Measurements from ENCODE around the gene SLC25A52.
"Not testable (repeated sequence)": the region's sequence is repeated elsewhere in the genome, so short reads cannot be mapped to it uniquely, and the experiment has no call there.

SLC25A52 gene

GRCh38 chr18:31741097-31741735 lies 19.5 kb downstream of the SLC25A52 start:
- H3K4me3 ChIP-seq (ENCODE audit: low read depth, low read length), result no peak overlapping the region

- H3K4me3 ChIP-seq (ENCODE audit: low read depth, low read length), result no peak overlapping the region
Measured at GRCh38 chr18:31740180-31740579, 20.5 kb downstream of the SLC25A52 start.

- H3K4me3 ChIP-seq (ENCODE audit: low read depth, low read length), result no peak overlapping the region
Measured at GRCh38 chr18:31739651-31740050, 21.0 kb downstream of the SLC25A52 start.

- H3K4me3 ChIP-seq (ENCODE audit: low read depth, low read length), result no peak overlapping the region
Measured at GRCh38 chr18:31738460-31739407, 21.9 kb downstream of the SLC25A52 start.

- no peak overlapping the region for H3K4me3 ChIP-seq (ENCODE audit: low read depth, low read length)
Measured at GRCh38 chr18:31736630-31737029, 24.1 kb downstream of the SLC25A52 start.

GRCh38 chr18:31731628-31732027 lies 29.1 kb downstream of the SLC25A52 start:
- H3K4me3 ChIP-seq (ENCODE audit: low read depth, low read length), result no peak overlapping the region

- H3K4me3 ChIP-seq (ENCODE audit: low read depth, low read length), result not testable (repeated sequence)
Measured at GRCh38 chr18:31729196-31729595, 31.5 kb downstream of the SLC25A52 start.

GRCh38 chr18:31723990-31724711 lies 36.5 kb downstream of the SLC25A52 start:
- no peak overlapping the region for H3K4me3 ChIP-seq (ENCODE audit: low read depth, low read length)

GRCh38 chr18:31723639-31723989 lies 37.1 kb downstream of the SLC25A52 start:
- H3K4me3 ChIP-seq (ENCODE audit: low read depth, low read length), result no peak overlapping the region

- H3K4me3 ChIP-seq (ENCODE audit: low read depth, low read length), result no peak overlapping the region
Measured at GRCh38 chr18:31722369-31722957, 38.2 kb downstream of the SLC25A52 start.

GRCh38 chr18:31721601-31722000 lies 39.1 kb downstream of the SLC25A52 start:
- no peak overlapping the region for H3K4me3 ChIP-seq (ENCODE audit: low read depth, low read length)

- H3K4me3 ChIP-seq (ENCODE audit: low read depth, low read length), result no peak overlapping the region
Measured at GRCh38 chr18:31720867-31721266, 39.8 kb downstream of the SLC25A52 start.

- no peak overlapping the region for H3K4me3 ChIP-seq (ENCODE audit: low read depth, low read length)
Measured at GRCh38 chr18:31719363-31720006, 41.2 kb downstream of the SLC25A52 start.

- H3K4me3 ChIP-seq (ENCODE audit: low read depth, low read length), result no peak overlapping the region
Measured at GRCh38 chr18:31718386-31718785, 42.3 kb downstream of the SLC25A52 start.

GRCh38 chr18:31716362-31716761 lies 44.3 kb downstream of the SLC25A52 start:
- no peak overlapping the region for H3K4me3 ChIP-seq (ENCODE audit: low read depth, low read length)

- no peak overlapping the region for H3K4me3 ChIP-seq (ENCODE audit: low read depth, low read length)
Measured at GRCh38 chr18:31711365-31712172, 49.1 kb downstream of the SLC25A52 start.

GRCh38 chr18:31710826-31711225 lies 49.9 kb downstream of the SLC25A52 start:
- no peak overlapping the region for H3K4me3 ChIP-seq (ENCODE audit: low read depth, low read length)

Data from iPS-11a (cell line).